ENCODE measurements around the gene ROR1. TPM values are rescaled to one million over a fixed set of nuclear protein-coding genes. Genes with fewer than 3 reads are reported as not detected.

The ROR1 gene
- total RNA-seq, 4 donors from 2014 or later = 0.73 to 2.6 (median 1.4) TPM

DNA sequence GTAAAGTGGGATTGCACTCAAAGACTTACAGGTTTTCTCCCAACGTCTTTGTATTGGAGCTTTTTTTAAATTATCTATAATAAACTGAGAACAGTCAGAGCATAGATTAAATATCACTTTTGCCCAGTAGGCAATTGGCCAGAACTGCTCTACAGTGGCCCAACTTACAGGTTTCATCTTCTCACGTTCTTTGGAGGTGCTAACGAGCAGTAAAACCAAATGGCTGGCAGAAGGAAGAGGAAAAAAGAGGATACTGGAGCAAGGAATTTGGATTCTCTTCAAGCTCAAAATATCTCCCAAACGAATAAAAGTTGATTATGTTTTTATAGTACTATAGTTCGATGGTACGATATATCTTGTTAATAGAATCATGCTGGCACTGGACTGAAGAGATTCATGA lies 201.1 kb downstream of the ROR1 start:
- DNase-seq = no peak
- Histone ChIP-seq H3K36me3 (no peaks in the 10 kb centered on the region), H3K27ac (no peak overlapping the region), H3K27me3 (no peaks in the 10 kb centered on the region), H3K4me3 (replicated peaks in 1 of 3) (no peak overlapping the region), H3K9me3 (no peaks in the 10 kb centered on the region), H3K4me1 (no peaks in the 10 kb centered on the region)
- TF ChIP-seq CTCF (IDR thresholded peaks at IDR 0.05) = no peak
- no peak for TF ChIP-seq POLR2A (IDR thresholded peaks at IDR 0.05)
- intact Hi-C loops (cut with DNase I) = no loop called here
- WGBS, 2 donors = 76 to 81% methylated on average over 6 of the region's 6 CpGs

DNA sequence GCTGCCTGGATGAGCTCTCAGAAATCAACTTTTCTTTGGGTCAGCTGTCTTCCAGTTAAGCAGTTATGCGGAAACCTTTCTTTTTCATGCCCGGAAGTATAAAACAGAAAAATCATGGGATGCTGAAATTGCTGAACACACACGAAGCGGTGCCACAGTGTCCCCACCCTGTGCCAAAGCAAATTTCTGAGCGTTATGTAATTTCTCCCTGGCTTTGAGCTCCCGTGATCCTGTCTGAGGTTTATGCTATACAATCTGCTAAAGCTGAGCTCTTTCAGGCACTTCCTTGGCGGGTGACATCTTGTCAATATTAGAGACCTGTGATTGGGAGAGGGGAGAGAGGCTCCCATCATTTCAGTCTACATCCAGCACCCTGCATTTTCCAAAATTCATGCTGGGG lies 201.7 kb downstream of the ROR1 start:
- Histone ChIP-seq H3K9me3 (no peaks in the 10 kb centered on the region), H3K4me3 (replicated peaks in 1 of 3) (no peak overlapping the region), H3K4me1 (peaks cover 0 to under 1% of the 10 kb centered on the region in 2 donors), H3K27ac (no peak overlapping the region), H3K36me3 (no peaks in the 10 kb centered on the region), H3K27me3 (no peaks in the 10 kb centered on the region)
- WGBS, 2 donors = 75 to 76% methylated on average over 7 of the region's 7 CpGs
- no peak for DNase-seq
- no peak for TF ChIP-seq POLR2A (IDR thresholded peaks at IDR 0.05)
- TF ChIP-seq CTCF (IDR thresholded peaks at IDR 0.05) = no peak
- intact Hi-C loops (cut with DNase I) = no loop called here

DNA sequence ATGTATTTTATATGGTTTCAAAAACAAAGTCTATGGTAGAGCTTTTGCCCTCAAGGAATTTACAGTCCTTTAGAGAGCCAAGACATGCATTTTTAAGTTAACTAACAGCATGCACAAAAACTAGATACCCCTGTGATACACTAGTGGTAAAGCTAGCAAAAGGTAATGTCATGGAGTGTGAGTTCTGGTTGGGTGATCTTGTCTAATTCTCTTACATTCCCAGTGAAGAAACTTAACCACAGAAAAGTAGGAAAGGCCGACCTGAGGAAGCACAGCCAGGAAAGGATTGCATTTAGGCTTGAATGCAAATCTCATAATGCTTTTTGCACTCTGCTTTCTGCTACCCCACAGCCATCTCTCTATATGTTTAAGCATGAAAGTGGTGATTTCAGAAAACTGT lies 202.2 kb downstream of the ROR1 start:
- TF ChIP-seq POLR2A (IDR thresholded peaks at IDR 0.05) (no peak), CTCF (IDR thresholded peaks at IDR 0.05) (no peak)
- Histone ChIP-seq H3K27ac (no peak overlapping the region), H3K27me3 (no peaks in the 10 kb centered on the region), H3K4me3 (replicated peaks in 1 of 3) (no peak overlapping the region), H3K4me1 (peaks cover 0 to 6% of the 10 kb centered on the region in 2 donors), H3K36me3 (no peaks in the 10 kb centered on the region), H3K9me3 (no peaks in the 10 kb centered on the region)
- no peak for DNase-seq
- intact Hi-C loops (cut with DNase I) = no loop called here
- WGBS, 2 donors = 64 to 76% methylated on average over 1 of the region's 1 CpG

GRCh38 chr1:63977466-63977865 lies 203.6 kb downstream of the ROR1 start:
- Histone ChIP-seq H3K36me3 (no peaks in the 10 kb centered on the region), H3K4me1 (peaks cover 0 to 12% of the 10 kb centered on the region in 2 donors)

More at GRCh38 chr1:63977466-63977865, 203.6 kb downstream of the ROR1 start:
- TF ChIP-seq POLR2A (IDR thresholded peaks at IDR 0.05) (no peak), CTCF (IDR thresholded peaks at IDR 0.05) (no peak)
- Histone ChIP-seq H3K4me3 (replicated peaks in 1 of 3) (no peak overlapping the region), H3K27ac (no peak overlapping the region), H3K27me3 (no peaks in the 10 kb centered on the region), H3K9me3 (no peaks in the 10 kb centered on the region)
- DNase-seq = no peak
- intact Hi-C loops (cut with DNase I) = no loop called here
- WGBS, 2 donors = 91% methylated on average over 1 of the region's 1 CpG

All from thyroid gland (tissue), 4 donors.